Fibroblast of skin of right biceps (primary cell): ENCODE measurements around the gene HNRNPUL1.
"Not testable (repeated sequence)": the region's sequence is repeated elsewhere in the genome, so short reads cannot be mapped to it uniquely, and the experiment has no call there.

Experiments
- DNase-seq: peaks from one replicate; pipeline ENCODE4 v3.0.0-alpha.2; 2013

The HNRNPUL1 gene

DNA sequence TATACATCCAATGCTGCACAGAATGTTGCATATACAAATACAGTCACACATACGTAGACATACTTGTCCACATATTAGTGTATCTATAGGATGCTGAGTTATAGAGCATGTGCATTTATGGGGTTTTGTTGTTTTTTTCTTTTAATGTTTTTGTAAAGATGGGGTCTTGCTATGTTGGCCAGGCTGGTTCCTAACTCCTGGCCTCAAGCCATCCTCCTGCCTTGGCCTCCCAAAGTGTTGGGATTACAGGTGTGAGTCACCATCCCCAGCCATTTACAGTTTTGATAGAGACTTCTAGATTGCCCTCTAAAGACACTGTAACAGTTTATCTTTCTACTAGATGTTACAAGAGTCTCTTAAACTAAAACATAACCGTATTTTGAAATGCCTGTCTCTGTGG is 14.3 kb downstream of the HNRNPUL1 start:
- no peak for DNase-seq

DNA sequence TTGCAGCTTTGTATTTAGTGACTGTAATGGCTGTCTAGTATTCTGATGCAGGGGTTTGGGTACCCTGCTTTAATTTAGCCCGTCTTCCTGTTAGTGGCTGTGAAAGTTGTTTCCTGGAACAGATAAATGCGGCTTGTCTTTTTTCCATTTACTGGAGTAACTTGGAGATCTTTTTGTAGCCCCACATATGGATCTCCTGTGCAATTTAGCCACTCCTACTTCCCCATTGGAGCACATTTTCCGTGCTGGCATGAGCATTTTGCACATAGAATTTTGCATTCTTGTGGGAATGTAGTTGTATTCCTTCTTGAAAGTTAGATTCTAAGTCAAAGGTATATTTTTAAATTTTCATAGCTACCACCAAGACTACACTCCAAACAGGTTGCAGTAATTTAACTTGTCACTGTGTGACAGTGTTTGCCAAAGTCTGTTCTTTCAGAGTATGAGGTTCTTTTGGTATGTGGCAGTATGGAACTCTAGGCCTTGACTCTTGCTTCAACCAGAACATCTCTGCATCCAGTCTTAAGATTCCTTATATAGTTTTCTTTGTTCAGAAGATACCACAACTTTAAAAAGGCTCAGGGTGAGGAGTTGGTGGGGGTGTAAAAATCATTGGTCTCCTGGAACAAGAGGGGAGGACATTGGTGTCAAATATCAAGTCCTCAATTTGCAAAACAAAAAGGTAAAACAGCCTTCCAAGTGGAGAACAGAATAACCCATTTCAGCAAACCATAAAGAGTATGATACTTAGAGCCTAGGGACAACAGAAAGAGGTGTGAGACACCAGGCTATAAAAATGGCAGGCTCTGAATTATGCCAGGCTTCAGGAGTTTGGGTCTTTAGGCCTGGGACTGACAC is 24.7 kb downstream of the HNRNPUL1 start:
- DNase-seq = no peak

DNA sequence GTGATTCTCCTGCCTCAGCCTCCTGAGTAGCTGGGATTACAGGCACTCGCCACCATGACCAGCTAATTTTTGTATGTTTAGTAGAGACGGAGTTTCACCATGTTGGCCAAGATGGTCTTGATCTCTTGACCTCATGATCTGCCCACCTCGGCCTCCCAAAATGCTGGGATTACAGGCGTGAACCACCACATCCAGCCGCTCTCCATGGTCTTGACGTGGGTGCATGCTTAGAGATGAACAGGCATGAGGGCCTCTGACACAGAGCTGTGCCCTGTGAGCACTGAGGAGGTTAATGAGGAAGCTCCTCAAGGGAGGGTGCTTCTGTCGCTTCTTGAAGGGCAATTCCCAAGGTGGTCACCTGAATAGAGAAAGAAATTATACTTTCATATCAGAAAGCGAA is 25.6 kb downstream of the HNRNPUL1 start:
- DNase-seq = not testable (repeated sequence)

DNA sequence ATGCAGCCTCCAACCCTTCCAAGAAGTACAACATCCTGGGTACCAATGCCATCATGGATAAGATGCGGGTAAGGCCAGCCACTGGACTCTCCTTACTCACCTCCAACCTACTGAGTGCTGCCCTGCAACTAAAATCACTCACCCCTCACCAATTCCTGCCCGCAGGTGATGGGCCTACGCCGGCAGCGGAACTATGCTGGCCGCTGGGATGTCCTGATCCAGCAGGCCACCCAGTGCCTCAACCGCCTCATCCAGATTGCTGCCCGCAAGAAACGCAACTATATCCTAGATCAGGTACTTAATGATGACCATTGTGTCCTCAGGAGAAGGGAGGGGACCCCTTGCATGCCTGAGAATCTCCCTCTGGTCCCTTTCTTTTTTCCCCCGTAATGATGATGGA is 30.2 kb downstream of the HNRNPUL1 start:
- no peak for DNase-seq

DNA sequence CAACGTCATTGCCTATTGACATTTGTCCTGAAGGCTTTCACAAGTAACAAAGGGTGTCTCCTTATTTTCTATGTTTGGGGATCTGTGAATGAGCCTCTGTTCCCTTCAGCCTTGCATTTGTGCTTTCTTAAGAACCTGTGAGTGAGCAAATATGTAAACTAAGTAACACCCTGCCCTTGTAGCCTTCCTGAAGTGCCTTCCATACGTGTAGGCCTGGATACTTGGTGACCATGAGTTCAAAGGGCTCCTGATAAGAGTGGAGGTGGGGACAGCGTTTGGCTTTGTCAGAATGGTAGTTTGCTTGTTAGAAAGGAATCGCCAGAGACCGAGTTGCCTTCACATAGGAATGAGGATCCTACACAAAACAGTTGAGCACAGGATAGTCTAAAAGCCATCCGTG is 31.3 kb downstream of the HNRNPUL1 start:
- DNase-seq = no peak

DNA sequence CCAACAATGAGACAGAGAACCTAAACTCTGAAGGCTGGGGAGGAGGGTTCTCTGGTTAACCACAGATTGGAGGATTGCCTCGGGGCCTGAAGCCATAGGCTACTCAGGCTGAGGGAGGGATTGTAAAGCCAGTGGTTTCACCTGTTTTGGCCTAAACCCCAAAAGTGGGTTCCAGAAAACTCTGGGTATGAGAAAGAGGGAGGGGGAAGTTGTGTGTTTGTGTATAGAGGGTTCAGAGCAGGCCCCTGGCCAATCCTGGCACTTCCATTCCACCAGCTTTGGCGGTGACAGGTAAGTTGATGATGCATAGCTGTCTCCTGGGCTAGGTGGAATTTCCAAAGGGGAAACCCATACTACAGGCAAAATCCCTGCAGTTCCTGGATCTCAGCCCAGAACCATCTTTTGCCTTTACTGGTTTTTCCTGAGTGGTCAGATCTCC is 32.3 kb downstream of the HNRNPUL1 start:
- no peak for DNase-seq

DNA sequence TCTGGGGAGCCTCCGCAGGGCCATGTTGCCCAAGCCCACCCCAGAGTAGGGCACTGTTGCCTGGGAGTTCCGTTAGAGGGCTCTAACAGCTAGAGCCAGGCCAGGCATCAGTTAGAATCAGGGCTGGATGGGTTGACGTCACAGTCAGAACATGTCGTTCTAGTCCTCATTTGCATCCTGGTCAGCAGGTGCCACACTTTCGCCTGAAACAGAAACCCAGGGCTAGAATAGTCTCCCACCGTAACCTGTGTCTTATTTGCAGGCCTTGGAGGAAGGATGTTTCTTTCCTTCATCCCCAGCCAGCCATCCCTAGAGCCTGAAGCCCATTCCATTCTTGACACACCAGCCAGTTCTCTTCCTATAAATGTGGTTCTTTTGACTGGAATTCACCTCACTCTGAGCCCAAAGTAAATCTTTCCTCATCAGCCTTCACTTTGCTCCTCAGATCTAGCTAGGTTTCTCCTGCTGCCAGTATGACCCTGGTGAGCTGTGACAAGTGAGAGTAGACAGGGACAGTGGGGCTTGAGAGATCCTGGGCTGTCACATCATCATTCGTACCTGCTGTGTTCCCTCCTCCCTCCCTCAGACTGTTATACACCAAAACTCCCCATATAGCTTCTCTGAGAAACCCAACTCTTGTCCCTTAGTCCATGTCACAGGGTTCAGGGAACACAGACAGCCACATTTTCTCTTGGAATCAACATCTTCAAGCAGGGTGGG is 33.6 kb downstream of the HNRNPUL1 start:
- no peak for DNase-seq

DNA sequence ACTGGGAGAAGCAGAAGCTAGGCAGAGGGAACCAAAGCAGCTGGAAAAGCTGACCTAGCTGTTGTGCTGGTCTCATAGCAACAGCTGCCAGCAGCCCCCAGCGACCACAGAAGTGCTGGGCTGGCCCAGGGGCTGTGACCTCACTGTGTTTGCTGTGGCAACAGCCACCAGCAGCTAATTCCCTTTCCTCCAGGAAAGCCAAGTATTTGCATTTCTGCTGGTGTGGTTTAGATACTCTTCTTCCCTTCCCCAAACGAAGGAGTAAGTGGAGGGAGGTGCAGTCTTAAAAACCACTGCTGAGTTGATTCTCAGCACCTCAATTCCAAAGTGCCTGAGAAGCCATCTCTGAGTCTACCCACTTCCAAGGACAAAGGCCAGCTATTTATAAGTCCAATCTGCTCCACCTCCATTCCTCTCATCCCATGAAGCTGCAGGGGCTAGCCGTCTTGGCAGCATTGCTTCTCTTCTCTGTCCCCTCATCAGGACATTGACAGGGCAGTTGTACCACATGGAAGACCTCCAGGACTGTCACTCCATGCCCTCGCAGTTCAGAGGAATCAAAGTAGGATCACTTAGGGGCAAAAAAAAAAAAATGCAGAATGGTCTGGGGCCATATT is 34.3 kb downstream of the HNRNPUL1 start:
- DNase-seq = peak; percentile 54

DNA sequence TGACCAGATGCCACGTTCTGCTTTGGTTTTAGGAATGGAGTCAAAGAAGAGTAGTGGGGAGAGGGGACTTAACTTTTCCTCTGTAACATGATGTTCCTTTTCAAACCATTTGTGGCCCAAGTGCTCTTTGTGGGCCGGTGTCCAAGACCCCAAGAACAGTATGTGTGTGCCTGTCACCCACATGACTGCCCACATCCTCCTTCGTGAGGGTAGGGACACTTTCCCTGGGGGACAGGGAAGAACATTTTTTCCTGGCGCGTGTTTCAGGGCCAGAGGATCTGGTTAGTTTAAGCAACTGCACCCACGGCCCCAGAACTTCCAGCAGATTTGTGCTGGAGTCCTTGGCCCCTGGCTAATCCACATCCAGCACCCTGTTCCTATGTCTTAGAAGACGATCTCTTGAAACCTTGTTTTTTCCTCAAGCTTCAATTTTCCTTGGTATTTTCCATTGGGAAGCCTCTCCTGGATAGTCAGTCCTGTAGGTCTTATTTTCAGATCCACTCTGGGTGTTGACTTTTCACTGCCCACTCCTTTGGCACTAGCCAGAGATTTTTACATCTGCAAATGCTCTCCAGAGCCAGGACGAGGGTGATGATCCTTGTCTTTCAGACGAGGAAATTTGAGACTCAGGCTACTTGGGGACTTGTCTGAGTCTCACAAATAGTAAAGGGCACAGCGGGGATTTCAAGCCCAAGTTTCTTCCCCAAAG is 35.0 kb downstream of the HNRNPUL1 start:
- no peak for DNase-seq

DNA sequence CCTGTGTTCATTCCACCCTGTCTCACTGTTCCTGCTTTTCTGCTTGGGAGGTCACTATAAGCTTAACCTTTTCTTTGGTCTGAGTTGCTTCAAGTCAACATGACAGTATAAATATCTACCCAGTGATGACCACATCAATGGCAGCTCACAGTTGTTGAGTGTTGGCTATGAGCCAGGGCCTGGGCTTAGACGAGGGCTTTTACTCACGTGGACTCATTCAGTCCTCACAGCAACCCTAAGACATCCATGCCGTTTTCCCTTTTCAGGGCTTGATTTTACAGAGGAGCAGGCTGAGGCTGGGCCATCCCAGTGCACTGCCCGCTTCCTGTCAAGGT is 35.5 kb downstream of the HNRNPUL1 start:
- peak; percentile 40 for DNase-seq

DNA sequence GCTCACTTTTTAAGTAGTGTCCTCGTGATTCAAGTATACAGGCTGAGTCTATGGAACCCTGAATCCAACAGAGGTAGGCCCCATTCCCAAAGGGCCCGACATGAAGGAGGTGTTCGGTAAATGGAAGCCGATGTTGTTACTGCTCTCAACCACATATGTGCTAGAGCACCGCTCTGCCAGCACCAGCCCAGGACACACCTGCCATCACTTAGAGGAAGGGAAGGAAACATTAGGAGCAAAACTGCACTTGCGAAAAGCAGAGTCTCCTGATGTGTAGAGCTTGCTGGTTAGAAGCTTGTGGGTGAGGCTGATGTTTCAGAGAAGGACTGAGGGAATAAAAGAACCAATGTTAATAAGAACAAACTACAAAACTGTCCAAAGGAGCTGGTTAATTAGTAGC is 36.4 kb downstream of the HNRNPUL1 start:
- DNase-seq = no peak

DNA sequence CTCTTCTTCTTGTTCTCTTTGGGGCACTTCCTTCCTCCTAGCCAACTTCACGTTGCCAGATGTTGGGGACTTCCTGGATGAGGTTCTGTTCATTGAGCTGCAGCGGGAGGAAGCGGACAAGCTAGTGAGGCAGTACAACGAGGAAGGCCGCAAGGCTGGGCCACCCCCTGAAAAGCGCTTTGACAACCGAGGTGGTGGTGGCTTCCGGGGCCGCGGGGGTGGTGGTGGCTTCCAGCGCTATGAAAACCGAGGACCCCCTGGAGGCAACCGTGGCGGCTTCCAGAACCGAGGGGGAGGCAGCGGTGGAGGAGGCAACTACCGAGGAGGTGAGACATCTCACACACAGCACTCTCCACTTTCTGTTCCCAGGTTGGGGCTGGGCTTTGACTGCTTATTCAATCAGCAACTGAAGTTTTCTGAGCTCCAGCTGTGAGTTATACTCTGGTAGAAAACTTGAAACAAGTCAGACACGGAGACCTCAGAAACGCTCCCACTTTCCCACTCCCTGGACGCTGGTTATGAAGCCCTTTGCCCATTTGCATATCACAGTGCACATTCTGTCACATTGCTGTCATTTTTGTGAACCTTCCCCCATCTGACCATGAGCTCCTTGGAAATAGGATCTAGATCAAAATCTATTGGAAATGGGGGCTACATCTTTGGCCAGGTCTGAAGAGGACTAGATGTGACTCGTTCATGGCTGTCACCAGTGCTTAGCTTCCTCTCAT is 38.6 kb downstream of the HNRNPUL1 start:
- DNase-seq = no peak

DNA sequence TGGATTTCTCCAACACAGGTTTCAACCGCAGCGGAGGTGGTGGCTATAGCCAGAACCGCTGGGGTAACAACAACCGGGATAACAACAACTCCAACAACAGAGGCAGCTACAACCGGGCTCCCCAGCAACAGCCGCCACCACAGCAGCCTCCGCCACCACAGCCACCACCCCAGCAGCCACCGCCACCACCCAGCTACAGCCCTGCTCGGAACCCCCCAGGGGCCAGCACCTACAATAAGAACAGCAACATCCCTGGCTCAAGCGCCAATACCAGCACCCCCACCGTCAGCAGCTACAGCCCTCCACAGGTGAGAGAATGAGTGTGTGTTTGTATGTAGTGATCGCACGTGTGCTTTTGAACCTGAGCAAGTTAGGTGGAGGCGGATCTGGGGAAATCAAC is 39.8 kb downstream of the HNRNPUL1 start:
- no peak for DNase-seq

DNA sequence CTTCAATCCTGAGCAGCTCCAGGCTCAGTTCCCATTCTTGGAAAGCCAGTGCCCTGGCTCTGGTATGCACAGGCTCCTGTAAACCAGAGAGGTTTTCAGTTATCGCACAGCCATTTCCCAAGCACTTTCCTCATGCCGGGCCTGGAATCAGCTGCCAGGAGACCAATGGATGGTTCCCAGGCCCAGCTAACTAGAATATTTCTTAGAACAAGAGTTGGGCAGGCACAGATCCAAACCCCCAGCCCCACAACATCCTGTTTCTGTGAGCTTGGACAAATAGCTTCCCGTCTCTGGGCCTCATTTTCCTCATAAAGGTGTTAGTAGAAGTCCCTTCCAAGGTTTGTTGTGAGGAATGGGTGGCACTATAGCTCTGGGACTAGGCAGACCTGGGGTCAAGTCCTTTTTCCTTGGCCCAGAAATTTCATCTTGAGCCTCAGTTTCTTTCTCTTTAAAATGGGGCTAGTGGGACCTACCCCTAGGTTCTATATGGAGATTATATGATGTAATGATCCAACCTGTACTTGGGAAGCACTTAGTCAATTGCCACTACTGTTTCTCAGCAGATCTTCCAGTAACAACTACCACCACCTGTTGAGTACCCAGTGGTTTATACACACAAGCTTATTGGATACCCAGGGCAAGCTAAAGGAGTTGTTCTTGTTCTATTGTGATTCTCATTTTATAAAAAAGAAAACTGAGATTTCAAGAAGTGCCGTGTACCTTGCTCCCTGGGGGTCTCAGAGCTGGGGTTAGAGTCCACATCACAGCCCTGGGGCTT is 40.7 kb downstream of the HNRNPUL1 start:
- no peak for DNase-seq

DNA sequence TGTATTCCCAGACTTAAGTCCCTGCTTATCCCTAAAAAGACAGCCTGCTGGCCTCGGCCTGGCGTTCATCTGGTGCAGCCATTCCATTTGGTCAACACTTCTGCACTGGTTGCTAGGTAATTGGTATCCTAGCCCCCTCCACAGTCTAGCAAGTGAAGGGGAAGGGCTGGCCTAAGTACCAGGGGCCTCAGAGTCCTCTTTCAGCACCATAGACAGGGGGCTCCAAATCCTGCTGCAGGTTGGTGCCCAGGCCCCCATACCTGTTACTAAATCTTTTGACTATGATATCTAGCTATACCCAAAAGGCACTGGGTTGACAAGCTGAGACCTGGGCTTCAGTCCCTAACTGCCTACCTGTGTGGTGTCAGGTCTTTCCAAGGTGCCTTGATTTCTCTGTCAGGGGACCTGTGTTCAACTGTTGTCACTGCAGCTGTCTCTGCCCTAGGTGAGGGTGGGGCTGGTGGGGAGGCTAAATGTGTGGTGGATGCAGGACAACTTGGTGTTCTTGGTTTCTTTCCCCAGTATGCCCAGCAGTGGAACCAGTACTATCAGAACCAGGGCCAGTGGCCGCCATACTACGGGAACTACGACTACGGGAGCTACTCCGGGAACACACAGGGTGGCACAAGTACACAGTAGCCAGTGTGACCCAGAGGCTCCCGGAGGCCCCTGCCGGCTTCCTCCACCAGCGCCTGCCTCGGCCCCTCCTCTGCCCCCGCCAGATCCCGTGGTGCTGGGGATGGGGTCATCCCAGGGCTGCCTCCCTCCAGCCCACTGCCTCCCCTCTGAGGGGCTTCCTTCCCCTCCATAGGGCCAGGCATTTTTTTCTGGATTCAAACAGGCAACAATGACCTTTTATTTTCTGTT is 42.0 kb downstream of the HNRNPUL1 start:
- no peak for DNase-seq

DNA sequence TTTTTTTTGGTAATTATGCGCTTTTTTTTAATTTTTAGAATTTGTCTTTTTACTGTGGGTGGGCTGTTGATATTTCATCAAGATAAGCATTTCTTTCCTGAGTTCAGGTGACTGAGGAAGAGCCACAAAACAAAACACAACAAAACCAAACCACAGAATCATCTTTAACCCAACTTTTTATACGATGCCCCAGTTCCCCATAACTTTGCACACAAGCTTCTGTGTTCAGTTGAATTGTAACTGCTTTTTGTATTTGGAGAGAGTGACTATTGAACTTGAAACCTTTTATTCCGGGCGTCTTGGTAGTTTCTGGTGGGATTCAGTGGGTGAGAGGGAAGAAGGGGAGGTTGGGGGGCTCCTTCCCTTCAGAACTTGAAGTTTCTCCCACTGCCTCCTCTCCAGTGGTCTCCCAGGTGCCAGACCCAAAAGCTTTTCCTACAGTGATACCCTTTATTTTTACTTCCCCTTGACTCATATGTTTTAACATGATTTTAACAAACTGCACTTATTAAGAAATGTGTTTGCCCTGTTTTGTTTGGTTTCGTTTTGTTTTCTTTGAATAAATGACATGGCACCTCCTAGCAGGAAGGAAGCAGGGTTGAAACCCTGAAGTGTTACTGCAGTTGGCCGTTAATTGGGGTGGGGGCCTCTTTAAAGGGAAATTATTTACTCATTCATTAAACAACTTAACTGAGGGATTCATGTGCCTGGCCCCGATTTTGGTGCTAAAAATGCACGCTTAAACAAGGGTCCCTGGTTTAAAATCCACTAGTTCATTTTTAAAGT is 43.1 kb downstream of the HNRNPUL1 start:
- DNase-seq = no peak

DNA sequence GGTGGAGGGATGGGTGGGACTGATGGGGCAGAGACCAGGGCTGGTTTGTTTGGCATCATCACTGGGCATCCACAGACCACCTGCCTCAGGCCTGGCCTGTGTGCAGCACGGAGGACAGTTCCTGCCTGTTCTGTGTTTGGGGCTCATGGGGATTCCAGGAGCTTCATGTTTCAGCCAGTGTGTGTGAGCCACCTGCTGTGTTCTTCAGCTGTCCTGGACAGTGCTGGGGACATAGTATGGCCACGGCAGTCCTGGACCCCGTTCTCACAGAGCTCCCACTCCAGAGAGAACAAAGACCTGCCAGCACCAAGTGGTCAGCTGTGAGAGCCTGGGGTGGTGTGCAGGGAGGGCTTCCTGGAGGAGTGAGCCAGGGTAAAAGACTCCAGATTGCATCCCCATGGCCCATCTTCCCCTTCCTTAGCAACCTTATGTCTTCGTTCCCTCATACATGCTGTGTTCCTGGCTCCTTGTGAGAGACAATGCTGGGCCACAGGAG is 43.8 kb downstream of the HNRNPUL1 start:
- no peak for DNase-seq

DNA sequence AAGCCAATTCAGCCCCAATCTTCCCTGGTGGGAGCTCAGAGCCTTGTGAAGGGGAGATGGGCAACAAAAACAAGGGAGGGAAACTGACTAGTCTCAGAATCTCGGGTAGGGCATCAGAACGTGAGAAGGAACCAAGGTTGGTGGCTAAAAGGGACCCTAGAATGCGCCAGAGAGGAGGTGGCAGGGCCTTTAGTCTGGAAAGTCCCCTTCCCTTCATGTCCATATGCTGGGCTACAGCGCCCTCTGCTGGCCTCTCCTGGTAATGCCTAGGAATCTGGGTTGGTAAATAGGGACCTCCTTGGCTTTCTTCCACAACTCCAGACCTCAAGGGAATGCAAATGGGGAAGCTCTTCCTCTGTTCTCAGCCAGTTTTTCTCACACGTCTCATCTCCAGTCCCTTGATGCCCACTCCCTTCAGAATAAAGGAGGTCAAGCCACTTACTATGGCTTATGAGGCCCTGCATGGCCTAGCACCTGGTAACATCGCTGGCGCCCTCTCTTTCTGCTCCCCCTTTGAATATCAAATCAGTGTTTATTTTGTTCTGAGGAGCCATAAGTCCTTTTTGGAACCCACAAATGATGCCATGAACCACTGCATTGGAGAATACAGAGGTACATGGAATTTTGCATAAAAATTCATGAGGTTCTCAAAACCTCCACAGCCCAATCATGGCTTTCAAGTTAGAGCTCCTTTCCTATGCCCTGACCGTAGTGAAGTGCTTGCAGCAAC is 44.4 kb downstream of the HNRNPUL1 start:
- DNase-seq = peak; percentile 88
